ENCODE data around the gene CRY1.
"Not testable (repeated sequence)": the region's sequence is repeated elsewhere in the genome, so short reads cannot be mapped to it uniquely, and the experiment has no call there.

Gene CRY1

GRCh38 chr12:107091381-107091780, 2.0 kb downstream of the CRY1 start:
- H3K27ac ChIP-seq, result peak overlapping the region; percentile 98 to 99
- no peak for DNase-seq (ENCODE audit: low spot score)
- H3K4me3 ChIP-seq, result peak overlapping the region; percentile 91
- TF ChIP-seq CTCF (IDR thresholded peaks at IDR 0.05), result no peak

GRCh38 chr12:107090711-107091110, 2.6 kb downstream of the CRY1 start:
- no peak for DNase-seq (ENCODE audit: low spot score)
- TF ChIP-seq CTCF (IDR thresholded peaks at IDR 0.05), result no peak
- peak overlapping the region; percentile 98 to 99 for H3K27ac ChIP-seq
- H3K4me3 ChIP-seq, result peak overlapping the region; percentile 91

GRCh38 chr12:107088912-107089311, 4.4 kb downstream of the CRY1 start:
- H3K27ac ChIP-seq, result no peak overlapping the region
- H3K4me3 ChIP-seq, result no peak overlapping the region
- TF ChIP-seq CTCF (IDR thresholded peaks at IDR 0.05), result no peak
- no peak for DNase-seq (ENCODE audit: low spot score)

GRCh38 chr12:107086314-107086713, 7.0 kb downstream of the CRY1 start:
- Histone ChIP-seq H3K27ac (no peak overlapping the region), H3K4me3 (no peak overlapping the region)
- TF ChIP-seq CTCF (IDR thresholded peaks at IDR 0.05), result no peak
- no peak for DNase-seq (ENCODE audit: low spot score)

GRCh38 chr12:107081778-107082177, 11.6 kb downstream of the CRY1 start:
- Histone ChIP-seq H3K27ac (no peak overlapping the region), H3K4me3 (no peak overlapping the region)
- TF ChIP-seq CTCF (IDR thresholded peaks at IDR 0.05), result no peak
- no peak for DNase-seq (ENCODE audit: low spot score)

- Histone ChIP-seq H3K4me3 (no peak overlapping the region), H3K27ac (no peak overlapping the region)
- no peak for DNase-seq (ENCODE audit: low spot score)
- TF ChIP-seq CTCF (IDR thresholded peaks at IDR 0.05), result no peak
Measured at GRCh38 chr12:107080299-107080698, 13.1 kb downstream of the CRY1 start.

- peak overlapping the region in 1 of 2 donors; percentile 14 for H3K27ac ChIP-seq
- no peak for DNase-seq (ENCODE audit: low spot score)
- H3K4me3 ChIP-seq, result no peak overlapping the region
- TF ChIP-seq CTCF (IDR thresholded peaks at IDR 0.05), result no peak
Measured at GRCh38 chr12:107079172-107080011, 14.0 kb downstream of the CRY1 start.

GRCh38 chr12:107073266-107073665, 20.1 kb downstream of the CRY1 start:
- not testable (repeated sequence) for H3K4me3 ChIP-seq; H3K27ac ChIP-seq; DNase-seq (ENCODE audit: low spot score)
